GM21515 (cell line): ENCODE results near the gene AKR7A3.
"Not testable (repeated sequence)": the region's sequence is repeated elsewhere in the genome, so short reads cannot be mapped to it uniquely, and the experiment has no call there.

ENCODE experiments used
- ATAC-seq: cut with Tn5 transposase; IDR thresholded peaks from one replicate; pipeline ENCODE4 v1.9.1; 2021; ENCODE audit not compliant: unreplicated experiment

Gene AKR7A3

GRCh38 chr1:19294638-19295037 is 6.1 kb upstream of the AKR7A3 start:
- no peak for ATAC-seq

- ATAC-seq, result no peak
Observed at GRCh38 chr1:19289244-19289643, 674 bp upstream of the AKR7A3 start.

DNA sequence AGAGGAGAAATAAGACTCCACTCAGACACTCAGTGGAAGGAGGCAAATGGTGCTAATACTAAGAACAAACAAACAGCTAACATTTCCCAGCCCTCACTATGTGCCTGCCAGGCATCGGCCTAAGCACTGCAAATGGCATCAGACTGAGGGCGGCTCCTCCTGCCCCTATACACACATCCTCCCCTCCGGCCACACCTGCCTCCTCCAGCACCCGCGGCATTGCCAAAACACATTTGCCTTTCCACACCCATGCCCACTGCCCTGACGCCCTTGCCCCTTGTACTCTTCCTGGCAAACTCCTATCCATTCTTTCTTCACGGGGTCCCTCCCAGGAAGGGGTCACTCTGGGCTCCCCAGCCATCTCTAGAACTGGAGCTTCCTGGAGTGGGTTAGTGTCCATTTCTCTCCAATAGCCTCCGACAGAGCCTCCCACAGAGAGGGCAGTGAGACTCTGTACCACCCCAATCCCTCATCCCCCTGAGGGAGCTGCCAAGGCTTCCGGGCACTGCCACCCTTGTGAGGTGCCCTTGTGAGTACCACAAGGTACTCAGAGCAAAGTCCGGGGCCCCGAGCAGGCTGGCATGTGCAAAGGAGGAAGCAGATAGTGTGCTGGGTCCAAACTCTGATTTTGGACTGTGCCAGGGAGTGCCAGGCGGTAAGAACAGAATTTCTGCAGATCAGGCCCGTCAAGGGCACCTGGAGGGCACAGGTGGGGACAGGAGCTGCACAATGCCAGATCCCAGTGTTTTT is 959 bp downstream of the AKR7A3 start:
- no peak for ATAC-seq

- not testable (repeated sequence) for ATAC-seq
Observed at GRCh38 chr1:19285807-19286206, 2.8 kb downstream of the AKR7A3 start.

DNA sequence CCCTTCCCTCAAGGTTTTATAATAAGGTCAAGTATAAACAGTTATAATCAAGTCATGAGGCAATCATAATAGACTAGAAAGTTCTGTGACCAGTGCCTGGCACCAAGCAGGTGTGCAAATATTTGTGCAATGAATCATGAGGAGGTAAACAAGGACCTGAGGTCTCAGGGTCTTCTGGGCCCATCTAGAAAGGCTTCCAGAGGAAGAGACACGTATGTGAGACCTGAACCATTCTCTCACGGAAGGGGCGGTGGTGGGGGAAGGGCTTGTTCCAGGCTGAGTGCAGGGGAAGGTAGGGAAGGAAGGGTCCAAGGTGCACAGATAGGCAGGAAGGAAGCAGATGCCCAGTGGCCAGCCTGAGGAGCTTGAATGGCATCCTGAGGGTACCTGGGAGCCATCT is 3.2 kb downstream of the AKR7A3 start:
- not testable (repeated sequence) for ATAC-seq

DNA sequence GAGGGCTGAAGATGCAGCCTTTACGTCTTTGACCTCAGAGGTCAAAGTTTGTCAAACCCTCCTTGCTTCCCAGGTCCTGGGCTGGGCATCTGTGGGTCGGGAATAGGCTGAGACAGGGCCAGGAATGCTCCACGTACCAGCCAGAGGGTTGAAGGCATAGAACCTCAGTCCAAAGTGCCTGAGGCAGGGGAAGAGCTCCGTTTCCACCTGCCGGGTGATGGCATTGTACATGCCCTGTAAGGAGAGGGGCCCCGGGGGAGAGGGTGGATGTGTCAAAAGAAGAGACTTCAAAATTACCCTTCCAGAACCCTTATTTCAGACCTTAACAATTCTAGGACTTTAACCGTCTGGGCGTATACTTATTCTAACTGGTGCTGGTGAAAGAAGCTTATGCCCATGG is 3.7 kb downstream of the AKR7A3 start:
- no peak for ATAC-seq

- no peak for ATAC-seq
Observed at GRCh38 chr1:19283891-19284290, 4.7 kb downstream of the AKR7A3 start.

GRCh38 chr1:19274636-19275035 is 13.9 kb downstream of the AKR7A3 start:
- no peak for ATAC-seq

DNA sequence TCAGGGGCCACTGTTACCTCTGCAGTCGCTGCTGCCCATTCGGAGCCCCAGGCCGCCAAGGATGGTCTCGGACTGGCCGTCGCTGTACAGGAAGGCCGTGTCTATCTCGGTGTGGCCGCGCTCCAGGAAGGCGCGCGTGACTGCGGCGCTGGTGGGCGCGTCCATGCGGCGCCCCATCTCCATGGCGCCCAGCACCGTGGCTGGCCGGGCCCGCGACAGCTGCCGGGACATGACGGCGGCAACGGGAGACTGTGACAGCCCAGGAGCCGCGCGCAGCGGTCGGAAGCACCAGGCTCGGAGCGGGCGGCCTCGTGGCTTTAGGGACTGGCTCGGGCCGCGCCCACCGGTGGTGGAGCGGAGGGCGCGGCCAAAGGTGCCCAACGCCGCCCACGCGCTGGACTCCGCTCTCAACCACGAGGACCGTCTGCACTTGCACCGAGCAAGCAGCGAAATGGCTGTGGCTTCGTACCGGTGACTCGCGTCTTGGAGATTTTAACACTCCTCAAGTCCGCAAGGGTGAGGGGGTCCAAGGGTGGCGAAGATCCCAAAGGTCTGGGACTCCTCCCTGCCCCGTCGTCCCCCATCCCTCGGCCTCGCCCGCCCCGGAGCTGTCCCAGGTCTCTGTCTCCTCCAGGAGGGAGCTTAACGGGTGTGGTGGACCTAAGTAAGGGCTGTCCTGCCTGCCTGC is 14.6 kb downstream of the AKR7A3 start:
- ATAC-seq, result not testable (repeated sequence)

- no peak for ATAC-seq
Observed at GRCh38 chr1:19273106-19273843, 15.3 kb downstream of the AKR7A3 start.

- no peak for ATAC-seq
Observed at GRCh38 chr1:19272064-19272463, 16.5 kb downstream of the AKR7A3 start.

- ATAC-seq, result not testable (repeated sequence)
Observed at GRCh38 chr1:19270343-19270730, 18.2 kb downstream of the AKR7A3 start.

GRCh38 chr1:19269427-19270342 is 18.9 kb downstream of the AKR7A3 start:
- ATAC-seq, result not testable (repeated sequence)

GRCh38 chr1:19268445-19268844 is 20.1 kb downstream of the AKR7A3 start:
- ATAC-seq, result no peak

- no peak for ATAC-seq
Observed at GRCh38 chr1:19262744-19263143, 25.8 kb downstream of the AKR7A3 start.

DNA sequence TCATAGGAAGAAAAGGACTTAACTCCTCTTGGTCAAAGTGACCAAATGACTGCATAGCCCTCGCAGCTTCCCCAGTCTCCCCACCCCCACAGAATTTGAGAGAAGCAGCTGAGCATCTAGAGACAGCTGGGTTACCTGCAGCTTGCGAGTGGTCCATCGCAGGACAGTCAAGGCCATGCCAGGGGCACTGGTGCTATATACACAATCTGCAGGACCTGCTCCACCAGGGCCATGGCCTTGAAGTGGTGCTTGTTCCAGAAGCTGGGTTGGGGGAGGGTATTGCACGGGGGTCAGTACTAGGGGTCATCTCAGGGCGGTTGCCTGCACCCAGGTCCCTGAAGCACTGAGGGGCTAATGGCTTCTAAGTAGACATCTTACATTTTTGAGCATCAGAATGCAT is 26.5 kb downstream of the AKR7A3 start:
- no peak for ATAC-seq

- no peak for ATAC-seq
Observed at GRCh38 chr1:19260211-19261138, 28.1 kb downstream of the AKR7A3 start.

- no peak for ATAC-seq
Observed at GRCh38 chr1:19258353-19258752, 30.2 kb downstream of the AKR7A3 start.

DNA sequence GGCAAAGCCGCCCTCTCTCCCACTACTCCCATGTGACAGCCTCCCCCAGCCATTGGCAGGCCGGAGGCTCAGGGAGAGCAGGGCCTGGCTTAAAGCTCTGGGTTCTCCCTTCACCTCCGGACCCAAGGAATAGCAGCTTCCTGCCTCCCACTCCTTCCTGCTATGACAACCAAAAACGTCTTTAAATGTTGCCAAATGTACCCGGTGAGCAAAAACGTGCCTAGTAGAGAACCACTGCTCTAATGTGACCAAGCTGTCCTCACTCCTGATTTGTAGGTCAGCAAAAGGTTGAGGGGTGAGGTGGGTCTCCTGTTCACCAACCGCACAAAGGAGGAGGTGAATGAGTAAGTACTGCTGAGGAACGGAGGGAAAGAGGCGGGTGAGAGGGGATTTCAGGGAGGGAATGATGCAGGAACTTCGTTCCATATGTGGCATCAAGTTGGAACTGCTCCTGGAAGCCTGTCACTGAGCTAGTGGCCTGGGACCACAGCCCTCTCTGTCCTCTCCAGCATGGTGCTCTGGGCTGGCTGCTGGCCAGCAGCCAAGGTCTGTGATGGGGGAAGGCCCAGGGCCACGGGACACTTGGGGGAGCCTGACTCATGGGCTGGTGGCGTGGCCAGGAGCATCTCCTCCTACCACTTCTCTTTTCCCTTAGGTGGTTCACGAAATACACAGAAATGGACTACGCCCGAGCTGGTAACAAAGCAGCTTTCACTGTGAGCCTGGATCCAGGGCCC is 31.2 kb downstream of the AKR7A3 start:
- ATAC-seq, result no peak
